Smooth muscle cell (in vitro differentiated cells): ENCODE results near the gene GCN1. TPM values are rescaled to one million over a fixed set of nuclear protein-coding genes. Genes with fewer than 3 reads are reported as not detected.

Experiments
- DNase-seq: peaks from one replicate; lab custom pipeline; 2025; ENCODE audit not compliant: unreplicated experiment; lab: John Stamatoyannopoulos, UW
- H2AFZ ChIP-seq: fragments of 200-600 bp; sonication (generic); 2 replicates; pipeline ENCODE4 v1.6.0; 2016; ENCODE audit warnings: antibody characterized with exemption, low read depth, mild to moderate bottlenecking
- H3F3A ChIP-seq: fragments of 200-600 bp; sonication (generic); 2 replicates; pipeline ENCODE4 v1.6.0; 2017; ENCODE audit warnings: antibody characterized with exemption, low read depth
- H3K27ac ChIP-seq: fragments of 200-600 bp; sonication (generic); 2 replicates; pipeline ENCODE4 v1.5.1; 2016; ENCODE audit warnings: low read depth, mild to moderate bottlenecking
- H3K27me3 ChIP-seq: fragments of 200-600 bp; sonication (generic); 2 replicates; pipeline ENCODE4 v1.6.1; 2016; ENCODE audit warnings: low read depth, mild to moderate bottlenecking
- H3K36me3 ChIP-seq: fragments of 200-600 bp; sonication (generic); 2 replicates; pipeline ENCODE4 v1.5.1; 2016; ENCODE audit warnings: low read depth
- H3K4me1 ChIP-seq: fragments of 200-600 bp; sonication (generic); 2 replicates; pipeline ENCODE4 v1.5.1; 2016; ENCODE audit warnings: low read depth
- H3K4me2 ChIP-seq: fragments of 200-600 bp; sonication (generic); 2 replicates; pipeline ENCODE4 v1.6.0; 2016; ENCODE audit warnings: mild to moderate bottlenecking
- H3K4me3 ChIP-seq: fragments of 200-600 bp; sonication (generic); 2 replicates; pipeline ENCODE4 v1.5.1; 2016; ENCODE audit warnings: mild to moderate bottlenecking
- H3K79me2 ChIP-seq: fragments of 200-600 bp; sonication (generic); 2 replicates; pipeline ENCODE4 v1.6.0; 2016; ENCODE audit warnings: low read depth, mild to moderate bottlenecking
- H3K9ac ChIP-seq: fragments of 200-600 bp; sonication (generic); 2 replicates; pipeline ENCODE4 v1.6.0; 2016; ENCODE audit warnings: low read depth
- H3K9me3 ChIP-seq: fragments of 200-600 bp; sonication (generic); replicated peaks from 2 replicates; pipeline ENCODE4 v1.5.1; 2016; ENCODE audit warnings: low read depth
- H4K20me1 ChIP-seq: fragments of 200-600 bp; sonication (generic); 2 replicates; pipeline ENCODE4 v1.6.0; 2016; ENCODE audit warnings: low read depth
- WGBS: methylation state at CpG from one replicate; pipeline ENCODE4 v1.1.7; 2016; ENCODE audit warnings: low lambda C conversion rate; 5-methylcytosine and 5-hydroxymethylcytosine counted together
- polyA plus RNA-seq: library from polyadenylated mRNA; unstranded; fragments of >200 nt; fragmentation: Nextera tagmentation; extraction: Ambion mirVana; gene quantifications from 2 replicates; pipeline ENCODE4 v1.2.1, GENCODE V29; 2016
- total RNA-seq: library from RNA; depleted of rRNA; stranded (reverse); fragments of >200 nt; gene quantifications from 2 replicates; pipeline ENCODE4 v1.2.3, GENCODE V29; 2014
- TF ChIP-seq, protein P1 (sequence below): fragments of 200-600 bp; sonication (generic); IDR thresholded peaks from 2 replicates; pipeline ENCODE4 v1.5.1; 2017; ENCODE audit warnings: borderline replicate concordance, mild to moderate bottlenecking, antibody characterized with exemption; ENCODE audit not compliant: insufficient read depth, poor library complexity, severe bottlenecking

GCN1 gene
- total and polyA plus RNA-seq, 2 experiments from 2014 or later = 31.6 to 44.3 TPM

DNA sequence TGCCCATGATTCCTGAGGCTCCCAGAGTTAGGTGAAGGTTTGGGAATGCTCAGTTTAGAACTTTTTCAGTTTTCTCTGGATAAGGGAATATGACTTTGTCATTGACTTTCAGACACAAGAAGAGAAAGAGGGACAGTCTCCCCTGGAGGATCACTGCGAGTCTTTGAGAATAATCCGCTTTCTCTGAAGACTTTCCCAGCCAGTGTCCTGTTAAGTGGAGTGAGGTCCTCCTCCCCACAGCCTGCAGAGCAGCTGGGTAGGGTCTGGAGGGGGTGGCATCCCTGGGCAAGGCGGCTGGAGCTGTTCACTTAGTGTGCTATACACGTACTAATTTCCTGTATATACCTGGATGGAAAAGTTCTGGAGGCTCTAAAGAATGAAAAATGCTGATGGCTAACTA lies 69.5 kb downstream of the GCN1 start:
- Histone ChIP-seq H3K9ac (no peak overlapping the region), H3F3A (no peaks in the 10 kb centered on the region), H3K9me3 (no peaks in the 10 kb centered on the region), H3K27ac (no peak overlapping the region), H2AFZ (no peak overlapping the region), H3K79me2 (no peaks in the 10 kb centered on the region), H3K27me3 (no peaks in the 10 kb centered on the region), H4K20me1 (no peaks in the 10 kb centered on the region), H3K4me2 (no peak overlapping the region), H3K4me1 (no peaks in the 10 kb centered on the region), H3K36me3 (no peaks in the 10 kb centered on the region), H3K4me3 (no peak overlapping the region)
- TF ChIP-seq, protein P1, sequence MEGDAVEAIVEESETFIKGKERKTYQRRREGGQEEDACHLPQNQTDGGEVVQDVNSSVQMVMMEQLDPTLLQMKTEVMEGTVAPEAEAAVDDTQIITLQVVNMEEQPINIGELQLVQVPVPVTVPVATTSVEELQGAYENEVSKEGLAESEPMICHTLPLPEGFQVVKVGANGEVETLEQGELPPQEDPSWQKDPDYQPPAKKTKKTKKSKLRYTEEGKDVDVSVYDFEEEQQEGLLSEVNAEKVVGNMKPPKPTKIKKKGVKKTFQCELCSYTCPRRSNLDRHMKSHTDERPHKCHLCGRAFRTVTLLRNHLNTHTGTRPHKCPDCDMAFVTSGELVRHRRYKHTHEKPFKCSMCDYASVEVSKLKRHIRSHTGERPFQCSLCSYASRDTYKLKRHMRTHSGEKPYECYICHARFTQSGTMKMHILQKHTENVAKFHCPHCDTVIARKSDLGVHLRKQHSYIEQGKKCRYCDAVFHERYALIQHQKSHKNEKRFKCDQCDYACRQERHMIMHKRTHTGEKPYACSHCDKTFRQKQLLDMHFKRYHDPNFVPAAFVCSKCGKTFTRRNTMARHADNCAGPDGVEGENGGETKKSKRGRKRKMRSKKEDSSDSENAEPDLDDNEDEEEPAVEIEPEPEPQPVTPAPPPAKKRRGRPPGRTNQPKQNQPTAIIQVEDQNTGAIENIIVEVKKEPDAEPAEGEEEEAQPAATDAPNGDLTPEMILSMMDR = no peak
- 97% methylated on average over 4 of the region's 4 CpGs for WGBS
- DNase-seq = no peak

DNA sequence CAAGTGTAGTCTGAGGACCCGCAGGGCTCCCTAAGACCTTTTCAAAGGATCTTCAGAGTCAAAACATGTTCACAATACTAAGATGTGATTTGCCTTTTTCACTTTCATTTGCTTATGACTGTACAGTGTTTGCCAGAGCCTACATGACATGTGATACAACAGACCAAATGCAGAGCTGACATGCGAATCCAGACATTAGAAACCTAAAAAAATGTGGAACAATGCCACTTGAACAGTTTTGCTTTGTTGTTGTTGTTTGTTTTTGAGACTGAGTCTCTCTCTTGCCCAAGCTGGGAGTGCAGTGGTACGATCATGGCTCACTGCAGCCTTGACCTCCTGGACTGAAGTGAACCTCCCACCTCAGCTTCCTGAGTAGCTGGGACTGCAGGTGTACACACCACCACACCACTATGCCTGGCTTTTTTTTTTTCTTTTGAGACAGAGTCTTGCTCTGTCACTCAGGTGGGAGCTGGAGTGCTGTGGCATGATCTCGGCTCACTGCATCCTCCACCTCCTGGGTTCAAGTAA lies 72.7 kb downstream of the GCN1 start:
- no peaks in the 10 kb centered on the region for H3K9me3 ChIP-seq
- H3F3A ChIP-seq = peaks cover 16% of the 10 kb centered on the region
- H3K36me3 ChIP-seq = no peaks in the 10 kb centered on the region
- H3K4me1 ChIP-seq = peaks cover 15% of the 10 kb centered on the region
- H4K20me1 ChIP-seq = peaks cover 4% of the 10 kb centered on the region
- H3K4me2 ChIP-seq = no peak overlapping the region
- H3K27me3 ChIP-seq = no peaks in the 10 kb centered on the region
- DNase-seq = no peak
- H3K79me2 ChIP-seq = no peaks in the 10 kb centered on the region
- no peak overlapping the region for H3K4me3 ChIP-seq
- 92% methylated on average over 4 of the region's 4 CpGs for WGBS
- H3K9ac ChIP-seq = no peak overlapping the region
- H3K27ac ChIP-seq = no peak overlapping the region
- TF ChIP-seq, protein P1 = no peak
- H2AFZ ChIP-seq = no peak overlapping the region

DNA sequence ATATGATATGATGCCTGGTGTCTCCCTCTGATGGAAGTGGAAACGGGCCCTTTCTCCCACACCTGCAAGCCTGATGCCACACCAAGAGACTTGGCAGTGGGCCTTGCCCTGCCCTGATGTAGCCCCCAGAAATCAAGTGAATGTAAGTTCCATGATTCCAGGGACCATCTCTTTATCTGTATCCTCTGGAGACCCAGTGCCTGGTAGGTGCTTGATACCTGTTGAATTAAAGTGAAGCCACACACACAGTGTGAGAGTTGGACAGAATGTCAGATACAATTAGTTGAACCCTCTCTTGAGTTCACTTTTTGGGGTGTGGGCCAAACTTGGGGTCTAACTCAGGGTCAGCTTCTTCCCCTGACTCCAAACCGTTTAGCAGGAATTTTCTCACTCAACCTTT lies 73.2 kb downstream of the GCN1 start:
- TF ChIP-seq, protein P1 = no peak
- Histone ChIP-seq H3K27me3 (no peaks in the 10 kb centered on the region), H4K20me1 (peaks cover 4% of the 10 kb centered on the region), H3K9me3 (no peaks in the 10 kb centered on the region), H3K79me2 (no peaks in the 10 kb centered on the region), H3K27ac (no peak overlapping the region), H3K9ac (no peak overlapping the region), H3K4me2 (no peak overlapping the region), H3K4me3 (no peak overlapping the region), H3K4me1 (peaks cover 15% of the 10 kb centered on the region), H2AFZ (no peak overlapping the region), H3K36me3 (no peaks in the 10 kb centered on the region), H3F3A (peaks cover 16% of the 10 kb centered on the region)
- 88% methylated on average over 2 of the region's 2 CpGs for WGBS
- no peak for DNase-seq

DNA sequence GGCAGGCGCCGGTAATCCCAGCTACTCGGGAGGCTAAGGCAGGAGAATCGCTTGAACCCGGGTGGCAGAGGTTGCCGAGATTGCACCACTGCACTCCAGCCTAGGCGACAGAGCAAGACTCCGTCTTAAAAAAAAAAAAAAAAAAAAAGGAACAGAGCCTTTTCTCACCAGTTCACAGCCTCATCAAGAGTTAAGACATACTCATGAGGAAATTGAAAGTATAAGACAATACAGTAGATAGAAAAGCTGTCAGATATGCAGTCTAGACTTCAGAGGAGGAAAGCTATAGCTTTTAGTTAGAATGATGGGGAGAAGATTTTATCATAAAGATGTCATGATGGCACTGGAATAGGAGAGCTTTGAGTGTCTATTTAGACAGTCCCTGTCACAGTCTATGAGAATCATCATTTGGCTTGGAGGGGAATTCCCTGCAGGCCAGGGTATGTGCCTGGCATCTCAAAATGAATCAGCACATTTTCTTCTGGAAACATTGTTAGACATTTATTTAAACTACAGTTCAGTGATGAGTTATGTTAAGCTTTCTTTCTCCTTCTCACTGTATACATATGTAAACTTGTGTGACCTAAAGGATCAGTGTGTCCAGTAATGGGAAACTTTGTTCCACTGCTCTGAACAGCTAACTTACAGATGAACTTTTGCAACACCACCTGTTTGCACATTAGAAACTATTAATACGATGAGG lies 75.1 kb downstream of the GCN1 start:
- DNase-seq = no peak
- peak overlapping the region; percentile 21 for H3K4me2 ChIP-seq

More for the DNA sequence above, 75.1 kb downstream of the GCN1 start:
- Histone ChIP-seq H3K4me3 (no peak overlapping the region), H3K9ac (no peak overlapping the region), H4K20me1 (peaks cover 21% of the 10 kb centered on the region), H3F3A (peaks cover 16% of the 10 kb centered on the region), H3K36me3 (no peaks in the 10 kb centered on the region), H3K9me3 (no peaks in the 10 kb centered on the region), H3K27ac (peak overlapping the region; percentile 76), H2AFZ (no peak overlapping the region), H3K4me1 (peaks cover 26% of the 10 kb centered on the region), H3K27me3 (no peaks in the 10 kb centered on the region), H3K79me2 (peaks cover 18% of the 10 kb centered on the region)
- TF ChIP-seq, protein P1 = no peak
- 93% methylated on average over 9 of the region's 9 CpGs for WGBS
